HG02798 (cell line): ENCODE results near the gene MPZ.
"Not testable (repeated sequence)": the region's sequence is repeated elsewhere in the genome, so short reads cannot be mapped to it uniquely, and the experiment has no call there.

Experiments
- ATAC-seq: cut with Tn5 transposase; IDR thresholded peaks from one replicate; pipeline ENCODE4 v1.9.1; 2021; ENCODE audit warnings: mild to moderate bottlenecking; ENCODE audit not compliant: unreplicated experiment, poor library complexity

The MPZ gene

GRCh38 chr1:161309868-161310267 is at the start of gene MPZ:
MPZ (minus strand) TSS chr1:161309968; CDS start chr1:161309905, 63 bp downstream.
- ATAC-seq: no peak

- no peak for ATAC-seq
These were observed 49.5 kb upstream of the MPZ start for GRCh38 chr1:161359291-161359690.

GRCh38 chr1:161357073-161357472 is 47.3 kb upstream of the MPZ start:
- ATAC-seq: no peak

- ATAC-seq: no peak
These were observed 41.7 kb upstream of the MPZ start for GRCh38 chr1:161351482-161351881.

GRCh38 chr1:161350671-161351070 is 40.9 kb upstream of the MPZ start:
- ATAC-seq: no peak

GRCh38 chr1:161342821-161343220 is 33.1 kb upstream of the MPZ start:
- ATAC-seq: no peak

GRCh38 chr1:161342177-161342576 is 32.4 kb upstream of the MPZ start:
- no peak for ATAC-seq

- no peak for ATAC-seq
These were observed 26.0 kb upstream of the MPZ start for GRCh38 chr1:161335796-161336195.

GRCh38 chr1:161333166-161333565 is 23.4 kb upstream of the MPZ start:
- no peak for ATAC-seq

- no peak for ATAC-seq
These were observed 20.6 kb upstream of the MPZ start for GRCh38 chr1:161330346-161330745.

GRCh38 chr1:161324020-161324419 is 14.3 kb upstream of the MPZ start:
- ATAC-seq: no peak

- ATAC-seq: not testable (repeated sequence)
These were observed 6.3 kb upstream of the MPZ start for GRCh38 chr1:161315841-161316674.

- peak; percentile 98 for ATAC-seq
These were observed 4.6 kb upstream of the MPZ start, which contains the start of gene SDHC for GRCh38 chr1:161314201-161314981. SDHC (plus strand) TSS chr1:161314381; CDS start chr1:161314406, 25 bp downstream.

GRCh38 chr1:161313554-161314200 is 3.9 kb upstream of the MPZ start:
- ATAC-seq: no peak

- ATAC-seq: no peak
These were observed 1.9 kb upstream of the MPZ start for GRCh38 chr1:161311595-161312181.

- ATAC-seq: no peak
These were observed 1.7 kb downstream of the MPZ start for GRCh38 chr1:161307892-161308638.

- no peak for ATAC-seq
These were observed 2.5 kb downstream of the MPZ start for GRCh38 chr1:161307230-161307768.

- peak; percentile 77 for ATAC-seq
These were observed 3.8 kb downstream of the MPZ start for GRCh38 chr1:161305867-161306519.
